Muscle layer of duodenum (tissue), 2 donors: ENCODE data around the gene CENPX.

ENCODE experiments used
- H3K27ac ChIP-seq: one replicate; pipeline ENCODE4 v1.7.0; 2013; ENCODE audit warnings: mild to moderate bottlenecking, low read length
- H3K27me3 ChIP-seq: one replicate; pipeline ENCODE4 v1.7.0; 2013; ENCODE audit warnings: low read depth, mild to moderate bottlenecking, control low read depth, low read length
- H3K36me3 ChIP-seq, 2 donors: one replicate each; pipeline ENCODE4 v1.7.0; 2013; ENCODE audit warnings: low read length in 2 of 2, control low read depth in 1 of 2, mild to moderate bottlenecking in 1 of 2; ENCODE audit not compliant: insufficient read depth in 2 of 2, control insufficient read depth in 1 of 2
- H3K4me1 ChIP-seq, 2 donors: one replicate each; pipeline ENCODE4 v1.7.0; 2013; ENCODE audit warnings: low read length in 2 of 2, mild to moderate bottlenecking in 2 of 2, control low read depth in 1 of 2, moderate library complexity in 1 of 2; ENCODE audit not compliant: insufficient read depth in 2 of 2, control insufficient read depth in 1 of 2
- H3K4me3 ChIP-seq, 2 donors: one replicate each; pipeline ENCODE4 v1.7.0; 2013; ENCODE audit warnings: low read length in 2 of 2, low read depth in 1 of 2, mild to moderate bottlenecking in 1 of 2
- H3K9me3 ChIP-seq, 2 donors: one replicate each; pipeline ENCODE4 v1.7.0; 2013; ENCODE audit warnings: low read length in 2 of 2, control low read depth in 1 of 2, mild to moderate bottlenecking in 1 of 2; ENCODE audit not compliant: control insufficient read depth in 1 of 2
- donor health status: healthy.

Gene CENPX

DNA sequence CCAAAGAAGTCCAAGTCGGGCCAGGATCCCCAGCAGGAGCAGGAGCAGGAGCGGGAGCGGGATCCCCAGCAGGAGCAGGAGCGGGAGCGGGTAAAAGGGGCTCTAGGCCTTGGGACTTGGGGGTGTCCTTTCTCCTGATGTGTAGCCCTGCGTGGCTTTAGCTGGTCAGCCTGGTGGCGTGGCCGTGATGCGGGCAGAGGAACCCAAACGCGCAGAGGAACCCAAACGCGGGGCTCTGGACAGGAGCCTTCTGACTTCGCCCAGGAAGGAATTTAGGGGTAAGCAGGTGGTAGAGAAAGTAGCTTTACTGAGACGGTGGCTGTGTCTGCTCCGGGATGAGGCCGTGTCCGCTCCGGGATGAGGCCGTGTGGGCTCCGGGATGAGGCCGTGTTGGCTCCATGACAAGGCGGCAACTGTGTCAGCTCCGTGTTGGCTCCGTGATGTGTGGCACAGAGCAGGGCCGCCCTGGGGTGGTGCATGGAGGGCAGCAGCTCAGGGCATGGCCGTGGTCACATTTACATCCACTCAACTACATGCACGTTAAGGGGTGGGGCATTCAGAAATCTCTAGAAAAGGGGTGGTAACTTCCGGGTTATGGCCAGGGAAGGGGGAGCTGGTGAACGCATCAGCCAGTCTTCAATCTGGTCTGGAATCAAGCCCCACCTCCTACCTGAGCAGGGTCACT, 25.8 kb downstream of the CENPX start:
- Histone ChIP-seq H3K27ac (no peak overlapping the region), H3K27me3 (no peaks in the 10 kb centered on the region), H3K36me3 (peaks cover 0 to 14% of the 10 kb centered on the region in 2 donors), H3K9me3 (no peaks in the 10 kb centered on the region), H3K4me3 (no peak overlapping the region), H3K4me1 (peaks cover 0 to 5% of the 10 kb centered on the region in 2 donors)

DNA sequence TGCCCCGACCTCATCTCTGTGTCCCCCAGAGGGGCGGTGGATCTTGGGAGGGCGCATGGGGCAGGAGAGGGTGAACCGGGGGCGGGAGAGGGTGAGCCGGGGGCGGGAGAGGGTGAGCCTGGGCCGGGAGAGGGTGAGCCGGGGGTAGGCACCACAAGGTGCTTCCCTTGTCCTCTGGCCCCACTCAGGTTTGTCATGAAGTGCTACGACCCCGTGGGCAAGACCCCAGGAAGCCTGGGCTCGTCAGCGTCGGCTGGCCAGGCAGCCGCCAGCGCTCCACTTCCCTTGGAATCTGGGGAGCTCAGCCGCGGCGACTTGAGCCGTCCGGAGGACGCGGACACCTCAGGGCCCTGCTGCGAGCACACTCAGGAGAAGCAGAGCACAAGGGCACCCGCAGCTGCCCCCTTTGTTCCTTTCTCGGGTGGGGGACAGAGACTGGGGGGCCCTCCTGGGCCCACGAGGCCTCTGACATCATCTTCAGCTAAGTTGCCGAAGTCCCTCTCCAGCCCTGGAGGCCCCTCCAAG, 26.4 kb downstream of the CENPX start:
- Histone ChIP-seq H3K4me3 (no peak overlapping the region), H3K9me3 (no peaks in the 10 kb centered on the region), H3K27ac (no peak overlapping the region), H3K36me3 (peaks cover 0 to 14% of the 10 kb centered on the region in 2 donors), H3K27me3 (no peaks in the 10 kb centered on the region), H3K4me1 (peaks cover 0 to 11% of the 10 kb centered on the region in 2 donors)

DNA sequence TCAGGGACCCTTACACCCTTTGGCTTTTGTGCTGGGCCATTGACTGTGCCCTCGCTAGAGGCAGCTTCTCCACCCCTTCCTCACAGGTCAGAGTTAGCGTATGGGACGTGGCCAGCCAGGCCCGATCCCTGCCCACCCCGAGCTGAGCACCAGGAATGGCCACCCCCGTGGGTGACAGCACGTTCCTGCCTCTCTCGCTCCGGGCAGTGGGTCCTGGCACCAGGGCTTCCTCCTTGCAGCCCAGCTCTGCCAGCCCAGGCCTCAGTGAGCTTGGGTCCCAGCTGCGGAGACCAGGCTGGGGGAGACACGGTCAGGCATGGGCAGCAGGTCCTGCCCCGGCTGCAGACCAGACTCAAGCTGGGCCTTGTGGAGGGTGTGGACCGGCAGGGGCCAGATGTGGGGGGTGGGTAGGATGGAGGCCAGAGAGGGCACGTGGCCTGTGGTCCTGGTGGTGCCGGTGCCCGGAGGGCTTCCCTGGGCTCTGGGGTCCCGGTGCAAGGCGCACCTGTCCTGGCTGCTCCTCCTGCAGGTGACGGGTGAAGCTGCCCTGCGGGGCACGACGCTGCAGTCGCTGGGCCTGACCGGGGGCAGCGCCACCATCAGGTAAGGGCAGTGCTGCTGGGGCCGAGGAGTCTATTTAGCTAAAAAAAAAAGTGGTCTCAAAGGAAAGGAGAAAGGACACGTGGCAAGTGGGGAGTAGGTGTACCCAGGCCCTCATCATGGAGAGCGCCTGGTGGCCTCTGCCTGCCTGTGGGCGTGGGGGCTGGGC, 27.0 kb downstream of the CENPX start:
- H3K27me3 ChIP-seq: no peaks in the 10 kb centered on the region
- peaks cover 0 to 14% of the 10 kb centered on the region in 2 donors for H3K36me3 ChIP-seq
- no peaks in the 10 kb centered on the region for H3K9me3 ChIP-seq
- no peak overlapping the region for H3K4me3 ChIP-seq
- no peak overlapping the region for H3K27ac ChIP-seq
- H3K4me1 ChIP-seq: peaks cover 0 to 13% of the 10 kb centered on the region in 2 donors

GRCh38 chr17:81994593-81995462, 27.9 kb downstream of the CENPX start:
- peaks cover 0 to 14% of the 10 kb centered on the region in 2 donors for H3K36me3 ChIP-seq
- H3K4me1 ChIP-seq: peaks cover 0 to 13% of the 10 kb centered on the region in 2 donors
- H3K27ac ChIP-seq: no peak overlapping the region
- H3K27me3 ChIP-seq: no peaks in the 10 kb centered on the region
- no peaks in the 10 kb centered on the region for H3K9me3 ChIP-seq
- H3K4me3 ChIP-seq: no peak overlapping the region

DNA sequence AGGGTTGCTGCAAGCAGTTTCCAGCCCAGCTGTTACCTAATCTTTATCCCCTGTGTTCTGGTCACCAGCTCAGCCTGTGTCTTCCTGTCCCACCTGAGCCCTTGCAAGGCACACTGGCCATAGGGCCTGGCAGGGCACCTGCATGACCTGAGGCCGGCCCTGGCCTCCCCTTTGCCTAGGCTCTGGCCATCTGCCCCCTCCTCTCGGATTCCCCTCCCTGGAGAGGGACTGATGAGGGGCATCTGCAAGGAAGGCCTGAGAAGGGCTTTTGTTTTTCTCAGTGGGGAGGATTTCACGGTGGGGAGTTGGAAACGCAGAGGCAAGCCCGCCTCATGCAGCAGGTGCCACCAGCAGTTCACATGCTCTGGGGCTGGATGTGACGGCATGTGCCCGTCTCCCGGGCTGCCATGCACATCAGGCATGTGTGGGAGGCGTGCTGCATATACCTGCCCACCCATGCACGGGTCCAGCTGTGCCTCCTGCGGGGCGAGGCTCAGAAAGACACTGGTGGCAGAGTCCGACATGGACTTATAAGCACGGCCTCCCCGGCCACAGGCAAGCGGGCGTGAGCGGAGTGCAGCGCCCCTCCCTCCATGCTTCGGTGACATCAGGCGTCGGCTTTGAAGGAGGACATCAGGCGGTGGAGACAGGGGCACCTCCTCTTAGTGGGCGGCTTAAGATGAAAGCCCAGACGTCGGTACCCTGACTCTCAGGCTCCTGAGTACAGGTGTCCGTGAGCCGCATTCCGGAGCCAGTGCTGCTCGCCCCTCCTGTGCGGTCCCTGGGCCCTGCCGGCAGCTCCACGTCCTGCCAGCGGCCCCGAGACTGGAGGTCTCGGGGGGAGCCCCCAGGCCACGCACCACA, 28.7 kb downstream of the CENPX start:
- Histone ChIP-seq H3K4me1 (peaks cover 0 to 13% of the 10 kb centered on the region in 2 donors), H3K27ac (no peak overlapping the region), H3K36me3 (peaks cover 0 to 17% of the 10 kb centered on the region in 2 donors), H3K9me3 (no peaks in the 10 kb centered on the region), H3K4me3 (no peak overlapping the region), H3K27me3 (no peaks in the 10 kb centered on the region)

DNA sequence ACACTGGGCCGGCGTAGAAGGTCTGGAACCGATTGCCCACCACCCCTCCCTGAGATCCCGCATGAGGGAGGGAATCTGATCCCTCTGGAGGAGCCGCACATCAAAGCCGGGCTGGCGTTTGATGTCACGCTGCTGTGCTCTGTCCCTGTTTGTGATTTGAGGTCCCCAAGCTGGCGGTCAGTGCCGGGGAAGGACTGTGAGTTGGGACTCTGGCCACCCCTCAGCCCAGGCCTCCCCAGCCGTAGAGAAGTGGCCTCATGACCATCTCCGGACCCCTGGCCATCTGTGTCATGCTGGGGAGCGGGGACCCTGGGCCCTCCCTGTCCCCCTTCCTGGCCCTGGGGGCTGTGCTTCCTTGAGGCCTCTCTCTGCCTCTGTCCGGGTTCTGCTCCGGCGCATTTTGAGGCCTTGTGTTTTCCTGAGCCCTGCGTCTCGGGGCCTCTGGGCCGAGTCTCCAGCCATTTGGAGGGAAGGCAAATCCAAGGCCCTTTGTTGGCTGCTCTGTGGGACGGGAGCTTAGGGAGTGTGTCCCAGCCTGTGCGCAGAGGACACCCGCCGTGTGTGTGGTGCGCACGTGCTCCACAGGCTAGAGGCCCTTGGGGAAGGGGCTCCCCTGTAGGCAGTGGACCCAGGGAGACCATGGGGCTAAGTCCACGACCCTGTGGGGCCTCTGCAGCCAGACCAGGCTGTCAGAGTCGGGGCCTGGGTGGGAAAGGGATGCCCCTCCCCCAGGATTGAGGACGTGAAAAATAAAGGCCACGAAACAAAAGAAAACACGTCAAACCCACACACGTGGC, 30.2 kb downstream of the CENPX start:
- Histone ChIP-seq H3K27ac (no peak overlapping the region), H3K4me1 (peaks cover 0 to 13% of the 10 kb centered on the region in 2 donors), H3K36me3 (peaks cover 0 to 19% of the 10 kb centered on the region in 2 donors), H3K9me3 (no peaks in the 10 kb centered on the region), H3K27me3 (no peaks in the 10 kb centered on the region), H3K4me3 (no peak overlapping the region)

DNA sequence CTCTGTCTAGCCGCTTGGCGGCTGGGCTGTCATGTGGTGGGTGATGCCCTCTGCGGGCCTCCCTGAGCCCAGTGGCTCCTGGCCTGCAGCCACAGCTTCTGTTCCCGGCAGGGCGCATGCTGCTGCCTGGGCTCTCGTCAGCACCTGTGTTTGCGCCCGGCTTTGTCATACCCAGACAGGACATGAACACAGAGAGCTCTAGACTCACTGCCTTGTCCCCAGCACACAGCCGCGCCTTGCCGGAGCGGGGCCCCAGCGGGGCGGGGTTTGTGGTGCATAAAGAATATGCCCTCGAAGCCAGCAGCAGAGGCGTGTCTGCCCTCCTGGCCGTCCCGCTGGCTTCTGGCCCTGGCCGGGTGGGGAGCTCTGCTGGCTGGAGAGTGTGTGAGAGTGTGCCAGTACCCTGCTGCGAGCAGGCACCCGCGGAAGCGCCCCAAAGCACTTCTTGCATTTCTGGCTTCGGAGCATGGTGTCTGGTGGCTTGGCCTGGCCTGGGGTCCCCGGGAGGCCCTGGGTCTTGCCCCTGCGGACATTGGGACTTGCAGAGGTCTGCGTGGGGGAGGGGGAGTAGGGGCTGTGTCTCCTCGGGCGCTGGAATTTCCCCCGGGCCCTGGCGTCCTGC, 30.9 kb downstream of the CENPX start:
- Histone ChIP-seq H3K9me3 (no peaks in the 10 kb centered on the region), H3K27me3 (no peaks in the 10 kb centered on the region), H3K4me3 (peak overlapping the region in 1 of 2 donors; percentile 4), H3K27ac (no peak overlapping the region), H3K4me1 (peaks cover 0 to 13% of the 10 kb centered on the region in 2 donors), H3K36me3 (peaks cover 0 to 26% of the 10 kb centered on the region in 2 donors)

DNA sequence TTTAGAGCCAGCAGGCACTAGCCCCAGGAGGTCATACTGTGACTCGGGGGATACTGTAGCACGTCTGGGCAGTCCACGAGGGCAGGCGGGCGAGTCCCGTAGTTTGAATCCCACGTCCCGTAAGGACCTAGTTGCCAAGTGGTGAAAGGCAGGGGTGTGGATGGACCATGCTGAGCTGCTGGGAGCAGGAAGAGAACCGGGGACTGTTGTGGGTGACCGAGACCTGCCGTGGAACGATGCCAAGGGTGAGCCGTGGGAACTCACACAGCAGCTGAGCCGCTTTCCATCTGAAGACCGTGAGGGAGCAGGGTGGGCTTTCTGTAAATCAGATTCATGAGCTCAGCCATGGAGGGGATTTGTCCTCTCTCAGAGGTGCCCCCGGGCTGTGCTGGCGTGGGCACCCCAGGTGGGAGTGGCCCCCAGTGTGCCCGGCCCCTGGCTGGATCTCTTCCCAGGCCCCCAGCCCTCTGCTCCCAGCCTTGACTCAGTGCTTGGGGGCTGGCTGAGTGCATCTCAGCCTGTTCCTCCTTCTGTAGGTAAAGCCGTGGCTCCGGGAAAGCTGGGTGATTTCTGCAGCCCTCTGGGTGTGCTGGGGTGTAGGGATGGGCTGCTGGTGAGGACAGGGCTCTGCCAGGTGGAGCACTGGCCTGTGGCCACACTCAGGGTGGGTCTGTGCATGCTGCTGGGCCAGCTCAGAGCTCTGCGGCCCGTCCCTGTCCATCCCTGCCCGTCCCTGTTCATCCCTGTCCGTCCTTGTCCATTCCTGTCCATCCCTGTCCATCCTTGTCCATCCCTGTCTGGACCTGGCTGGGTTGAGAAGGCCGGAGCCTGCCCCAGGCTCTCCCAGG, 31.6 kb downstream of the CENPX start:
- H3K36me3 ChIP-seq: peaks cover 0 to 24% of the 10 kb centered on the region in 2 donors
- peaks cover 0 to 13% of the 10 kb centered on the region in 2 donors for H3K4me1 ChIP-seq
- no peak overlapping the region for H3K4me3 ChIP-seq
- H3K27ac ChIP-seq: no peak overlapping the region
- no peaks in the 10 kb centered on the region for H3K27me3 ChIP-seq
- no peaks in the 10 kb centered on the region for H3K9me3 ChIP-seq

- peaks cover 0 to 12% of the 10 kb centered on the region in 2 donors for H3K4me1 ChIP-seq
Measured at GRCh38 chr17:81987161-81987770, 35.4 kb downstream of the CENPX start.

More at GRCh38 chr17:81987161-81987770, 35.4 kb downstream of the CENPX start:
- Histone ChIP-seq H3K4me3 (no peak overlapping the region), H3K36me3 (peaks cover 9 to 39% of the 10 kb centered on the region in 2 donors), H3K27me3 (no peaks in the 10 kb centered on the region), H3K27ac (no peak overlapping the region), H3K9me3 (no peaks in the 10 kb centered on the region)
